Duodenal mucosa (tissue), 2 donors: ENCODE data around the gene PRKCA.

ENCODE experiments used
- H3K27ac ChIP-seq: one replicate; pipeline ENCODE4 v1.7.0; 2013; ENCODE audit warnings: low read depth, low read length
- H3K27me3 ChIP-seq, 2 donors: one replicate each; pipeline ENCODE4 v1.7.0; 2013; ENCODE audit warnings: low read length in 2 of 2, control low read depth in 1 of 2; ENCODE audit not compliant: insufficient read depth in 2 of 2, control insufficient read depth in 1 of 2
- H3K36me3 ChIP-seq, 2 donors: one replicate each; pipeline ENCODE4 v1.7.0; 2013; ENCODE audit warnings: low read length in 2 of 2, control low read depth in 1 of 2; ENCODE audit not compliant: insufficient read depth in 2 of 2, control insufficient read depth in 1 of 2
- H3K4me1 ChIP-seq, 2 donors: one replicate each; pipeline ENCODE4 v1.7.0; 2013; ENCODE audit warnings: low read length in 2 of 2, control low read depth in 1 of 2; ENCODE audit not compliant: insufficient read depth in 2 of 2, control insufficient read depth in 1 of 2
- H3K4me3 ChIP-seq, 2 donors: one replicate each; pipeline ENCODE4 v1.7.0; 2013; ENCODE audit warnings: low read length in 2 of 2, low read depth in 1 of 2
- H3K9ac ChIP-seq, 2 donors: one replicate each; pipeline ENCODE4 v1.7.0; 2013; ENCODE audit warnings: low read length in 2 of 2, low read depth in 1 of 2
- H3K9me3 ChIP-seq, 2 donors: one replicate each; pipeline ENCODE4 v1.7.0; 2013; ENCODE audit warnings: low read length in 2 of 2, control low read depth in 1 of 2; ENCODE audit not compliant: control insufficient read depth in 1 of 2

PRKCA gene

DNA sequence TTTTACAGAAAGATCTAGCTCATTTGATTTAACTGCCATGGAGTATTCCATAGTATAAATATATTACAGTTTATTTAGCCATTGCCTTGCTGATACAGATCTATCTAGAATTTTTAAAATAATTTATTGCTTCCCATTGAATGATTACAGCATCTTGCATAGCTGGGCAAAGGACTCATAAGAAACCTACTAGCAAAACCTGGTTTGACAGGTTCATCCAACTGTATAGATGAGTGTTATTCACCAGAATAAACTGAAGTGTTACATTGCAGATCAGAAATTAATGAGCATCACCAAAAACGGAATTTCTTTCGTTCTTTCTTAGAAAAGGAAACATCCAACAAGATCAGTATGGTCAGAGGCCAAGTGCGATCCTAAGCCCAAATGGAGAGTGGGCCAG lies 330.3 kb downstream of the PRKCA start:
- no peaks in the 10 kb centered on the region for H3K4me1 ChIP-seq
- no peak overlapping the region for H3K27ac ChIP-seq
- no peak overlapping the region for H3K9ac ChIP-seq
- H3K9me3 ChIP-seq = no peaks in the 10 kb centered on the region
- no peaks in the 10 kb centered on the region for H3K27me3 ChIP-seq
- no peaks in the 10 kb centered on the region for H3K36me3 ChIP-seq
- H3K4me3 ChIP-seq = no peak overlapping the region

GRCh38 chr17:66633317-66633965 lies 331.0 kb downstream of the PRKCA start:
- Histone ChIP-seq H3K9me3 (no peaks in the 10 kb centered on the region), H3K27ac (no peak overlapping the region), H3K4me3 (no peak overlapping the region), H3K9ac (no peak overlapping the region), H3K4me1 (no peaks in the 10 kb centered on the region), H3K36me3 (no peaks in the 10 kb centered on the region), H3K27me3 (no peaks in the 10 kb centered on the region)

DNA sequence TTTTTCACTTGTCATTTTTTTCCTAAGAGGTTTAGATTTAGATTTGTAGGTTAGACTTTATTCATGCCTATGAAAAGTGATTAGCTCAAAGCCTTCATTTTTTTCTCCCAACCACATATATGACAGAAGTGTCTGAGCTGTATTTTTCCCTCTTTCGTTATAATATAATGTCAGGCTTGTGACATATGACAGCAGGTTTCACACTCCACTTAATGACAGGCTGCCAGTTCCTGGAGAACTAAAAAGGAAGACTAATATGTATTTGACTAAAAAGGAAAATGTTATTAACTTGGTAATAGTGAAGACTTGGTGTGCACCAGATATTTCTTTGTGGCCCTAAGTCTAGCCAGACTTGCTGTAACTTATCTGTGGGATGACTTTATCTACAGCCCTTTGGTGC lies 331.8 kb downstream of the PRKCA start:
- H3K36me3 ChIP-seq = no peaks in the 10 kb centered on the region
- no peak overlapping the region for H3K27ac ChIP-seq
- no peak overlapping the region for H3K4me3 ChIP-seq
- H3K9ac ChIP-seq = no peak overlapping the region
- no peaks in the 10 kb centered on the region for H3K9me3 ChIP-seq
- H3K27me3 ChIP-seq = no peaks in the 10 kb centered on the region
- no peaks in the 10 kb centered on the region for H3K4me1 ChIP-seq

- H3K9ac ChIP-seq = no peak overlapping the region
- no peak overlapping the region for H3K27ac ChIP-seq
- H3K36me3 ChIP-seq = no peaks in the 10 kb centered on the region
- H3K4me1 ChIP-seq = no peaks in the 10 kb centered on the region
- no peaks in the 10 kb centered on the region for H3K9me3 ChIP-seq
- no peak overlapping the region for H3K4me3 ChIP-seq
- H3K27me3 ChIP-seq = no peaks in the 10 kb centered on the region
These were observed 333.1 kb downstream of the PRKCA start for GRCh38 chr17:66635386-66636045.

GRCh38 chr17:66636111-66636510 lies 333.7 kb downstream of the PRKCA start:
- H3K4me1 ChIP-seq = no peaks in the 10 kb centered on the region
- H3K9me3 ChIP-seq = no peaks in the 10 kb centered on the region
- no peak overlapping the region for H3K9ac ChIP-seq
- no peaks in the 10 kb centered on the region for H3K27me3 ChIP-seq
- H3K4me3 ChIP-seq = no peak overlapping the region
- no peaks in the 10 kb centered on the region for H3K36me3 ChIP-seq
- H3K27ac ChIP-seq = no peak overlapping the region

- H3K36me3 ChIP-seq = peaks cover 3% of the 10 kb centered on the region in 2 donors
- H3K9me3 ChIP-seq = no peaks in the 10 kb centered on the region
- no peak overlapping the region for H3K27ac ChIP-seq
- H3K27me3 ChIP-seq = no peaks in the 10 kb centered on the region
- no peak overlapping the region for H3K9ac ChIP-seq
- H3K4me1 ChIP-seq = no peaks in the 10 kb centered on the region
- H3K4me3 ChIP-seq = no peak overlapping the region
These were observed 335.1 kb downstream of the PRKCA start for GRCh38 chr17:66637491-66637890.

GRCh38 chr17:66638707-66639479 lies 336.5 kb downstream of the PRKCA start:
- Histone ChIP-seq H3K36me3 (peaks cover 4 to 7% of the 10 kb centered on the region in 2 donors), H3K4me3 (no peak overlapping the region), H3K27me3 (no peaks in the 10 kb centered on the region), H3K4me1 (no peaks in the 10 kb centered on the region), H3K27ac (no peak overlapping the region), H3K9ac (no peak overlapping the region), H3K9me3 (no peaks in the 10 kb centered on the region)

GRCh38 chr17:66643815-66644710 lies 341.6 kb downstream of the PRKCA start:
- Histone ChIP-seq H3K4me1 (peaks cover 6 to 15% of the 10 kb centered on the region in 2 donors), H3K4me3 (no peak overlapping the region), H3K9me3 (no peaks in the 10 kb centered on the region), H3K9ac (no peak overlapping the region), H3K27me3 (no peaks in the 10 kb centered on the region), H3K27ac (no peak overlapping the region), H3K36me3 (peaks cover 9 to 23% of the 10 kb centered on the region in 2 donors)

DNA sequence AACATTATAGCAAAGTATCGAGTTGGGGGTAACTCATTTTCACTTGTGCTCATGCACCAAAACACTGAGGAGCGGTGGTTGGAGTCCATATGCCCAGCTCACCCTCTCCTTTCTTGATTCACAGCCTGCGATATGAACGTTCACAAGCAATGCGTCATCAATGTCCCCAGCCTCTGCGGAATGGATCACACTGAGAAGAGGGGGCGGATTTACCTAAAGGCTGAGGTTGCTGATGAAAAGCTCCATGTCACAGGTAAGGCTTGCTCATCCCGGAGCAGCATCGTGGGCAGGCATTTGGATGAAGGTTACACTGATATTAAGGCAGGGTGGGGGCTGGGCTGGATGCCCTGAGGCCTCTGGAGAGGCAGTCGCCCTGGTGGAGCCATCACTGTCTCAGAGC lies 342.8 kb downstream of the PRKCA start:
- Histone ChIP-seq H3K4me1 (peaks cover 6 to 15% of the 10 kb centered on the region in 2 donors), H3K9me3 (no peaks in the 10 kb centered on the region), H3K9ac (no peak overlapping the region), H3K27me3 (no peaks in the 10 kb centered on the region), H3K4me3 (no peak overlapping the region), H3K27ac (no peak overlapping the region), H3K36me3 (peaks cover 9 to 23% of the 10 kb centered on the region in 2 donors)
